ENCODE measurements around the gene ZNF423. TPM values are rescaled to one million over a fixed set of nuclear protein-coding genes. Genes with fewer than 3 reads are reported as not detected.
A peak's percentile ranks its signal among the peaks of the same experiment; 100 is the strongest.

The ZNF423 gene
- total RNA-seq, 4 donors from 2014 or later, result 1.4 to 20.6 (median 4.7) TPM

DNA sequence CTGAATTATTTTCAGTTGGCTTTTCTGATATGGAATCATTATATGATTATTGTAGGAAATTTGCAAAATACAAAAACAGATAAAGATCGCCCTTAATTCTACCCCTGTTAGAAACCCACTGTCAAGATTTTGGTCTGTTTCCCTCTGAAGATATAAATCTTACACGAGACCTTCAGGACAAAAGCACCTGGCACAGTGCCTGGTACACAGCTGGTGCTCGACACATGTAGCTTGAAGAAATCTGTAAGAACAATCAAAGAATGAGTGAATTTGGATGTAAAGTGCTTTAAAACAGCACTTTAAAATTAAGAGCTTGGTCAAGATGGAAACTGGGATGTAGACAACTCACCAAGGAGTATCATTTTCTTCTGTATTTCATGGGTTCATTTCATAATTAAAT, 301.2 kb downstream of the ZNF423 start:
- Histone ChIP-seq H3K4me3 (no peak overlapping the region), H3K36me3 (no peaks in the 10 kb centered on the region), H3K27me3 (no peaks in the 10 kb centered on the region), H3K27ac (no peak overlapping the region), H3K4me1 (no peaks in the 10 kb centered on the region), H3K9me3 (no peaks in the 10 kb centered on the region)
- TF ChIP-seq, protein P1, sequence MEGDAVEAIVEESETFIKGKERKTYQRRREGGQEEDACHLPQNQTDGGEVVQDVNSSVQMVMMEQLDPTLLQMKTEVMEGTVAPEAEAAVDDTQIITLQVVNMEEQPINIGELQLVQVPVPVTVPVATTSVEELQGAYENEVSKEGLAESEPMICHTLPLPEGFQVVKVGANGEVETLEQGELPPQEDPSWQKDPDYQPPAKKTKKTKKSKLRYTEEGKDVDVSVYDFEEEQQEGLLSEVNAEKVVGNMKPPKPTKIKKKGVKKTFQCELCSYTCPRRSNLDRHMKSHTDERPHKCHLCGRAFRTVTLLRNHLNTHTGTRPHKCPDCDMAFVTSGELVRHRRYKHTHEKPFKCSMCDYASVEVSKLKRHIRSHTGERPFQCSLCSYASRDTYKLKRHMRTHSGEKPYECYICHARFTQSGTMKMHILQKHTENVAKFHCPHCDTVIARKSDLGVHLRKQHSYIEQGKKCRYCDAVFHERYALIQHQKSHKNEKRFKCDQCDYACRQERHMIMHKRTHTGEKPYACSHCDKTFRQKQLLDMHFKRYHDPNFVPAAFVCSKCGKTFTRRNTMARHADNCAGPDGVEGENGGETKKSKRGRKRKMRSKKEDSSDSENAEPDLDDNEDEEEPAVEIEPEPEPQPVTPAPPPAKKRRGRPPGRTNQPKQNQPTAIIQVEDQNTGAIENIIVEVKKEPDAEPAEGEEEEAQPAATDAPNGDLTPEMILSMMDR (IDR thresholded peaks at IDR 0.05), result no peak
- TF ChIP-seq POLR2A (IDR thresholded peaks at IDR 0.05), result no peak
- no peak for DNase-seq

DNA sequence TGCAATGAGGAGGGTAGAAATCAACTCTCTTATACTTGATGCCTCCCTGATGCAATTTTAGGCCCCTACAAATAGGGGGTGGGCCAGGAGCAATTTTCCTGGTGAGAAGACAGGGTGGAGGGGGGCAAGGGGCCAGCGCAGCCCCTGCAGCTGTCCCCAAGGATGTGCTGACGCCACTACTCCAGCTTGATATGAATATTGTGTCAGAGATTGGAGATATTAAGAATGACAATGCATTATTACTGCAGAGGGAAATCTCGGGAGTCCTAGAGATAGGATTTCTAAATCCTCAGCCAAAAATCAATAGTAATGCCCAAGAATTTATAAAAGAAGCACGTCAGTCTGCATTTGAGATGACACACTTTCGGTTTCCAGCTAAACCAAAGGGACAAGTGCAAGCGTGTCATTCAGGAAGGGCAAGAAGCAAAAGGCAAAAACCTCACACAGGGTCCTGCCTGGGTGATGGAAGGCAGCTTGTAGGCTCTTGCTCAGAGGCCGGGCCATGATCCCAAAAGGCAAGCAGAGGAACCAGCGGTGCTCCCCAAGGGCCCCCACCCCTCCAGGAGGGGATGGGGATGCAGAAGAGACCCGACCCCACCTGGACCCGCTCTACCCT, 303.5 kb downstream of the ZNF423 start:
- Histone ChIP-seq H3K4me3 (no peak overlapping the region), H3K36me3 (no peaks in the 10 kb centered on the region), H3K27me3 (no peaks in the 10 kb centered on the region), H3K4me1 (no peaks in the 10 kb centered on the region), H3K9me3 (no peaks in the 10 kb centered on the region), H3K27ac (no peak overlapping the region)
- DNase-seq, result no peak
- TF ChIP-seq, protein P1 (IDR thresholded peaks at IDR 0.05), result no peak

DNA sequence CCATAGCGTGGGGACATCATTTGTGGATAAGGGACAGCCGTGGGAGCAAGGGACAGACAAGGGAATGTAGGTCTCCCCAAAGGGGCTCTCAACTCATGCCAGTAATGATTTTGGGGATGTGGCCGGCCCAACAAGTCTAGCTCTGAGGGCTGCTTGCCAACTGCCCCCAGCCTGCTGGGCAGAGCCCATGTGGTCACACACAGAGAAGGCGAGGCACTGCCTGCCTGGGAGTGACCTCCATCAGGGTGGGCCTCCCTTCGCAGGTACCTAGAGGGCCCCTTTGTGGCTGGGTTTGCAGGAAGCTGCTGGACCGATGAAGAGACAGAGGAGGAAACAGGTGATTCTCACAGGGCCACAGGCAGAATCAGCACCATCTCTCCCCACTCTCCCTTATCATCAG, 305.2 kb downstream of the ZNF423 start:
- Histone ChIP-seq H3K4me1 (no peaks in the 10 kb centered on the region), H3K36me3 (no peaks in the 10 kb centered on the region), H3K9me3 (no peaks in the 10 kb centered on the region), H3K27me3 (no peaks in the 10 kb centered on the region), H3K4me3 (no peak overlapping the region), H3K27ac (no peak overlapping the region)
- DNase-seq, result no peak
- TF ChIP-seq, protein P1 (IDR thresholded peaks at IDR 0.05), result no peak
- TF ChIP-seq POLR2A (IDR thresholded peaks at IDR 0.05), result no peak

DNA sequence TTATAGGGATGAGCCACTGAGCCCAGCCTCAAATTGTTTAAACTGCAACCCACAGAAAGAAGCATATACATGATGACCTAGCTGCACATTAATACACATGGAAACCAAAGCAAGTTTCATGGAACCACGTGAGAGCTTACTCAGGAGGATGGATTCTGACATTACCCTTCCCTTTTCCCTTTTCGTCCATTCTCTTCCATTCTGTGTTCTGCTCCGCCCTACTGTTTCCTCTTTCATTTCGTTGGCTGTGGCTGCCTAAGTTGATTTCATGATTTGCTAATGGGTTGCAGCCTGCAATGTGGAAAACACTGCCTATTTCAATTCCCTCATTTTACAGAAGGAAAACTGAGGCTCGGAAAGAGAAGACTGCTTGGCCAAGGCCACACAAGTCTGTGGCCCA, 305.8 kb downstream of the ZNF423 start:
- Histone ChIP-seq H3K36me3 (no peaks in the 10 kb centered on the region), H3K27me3 (no peaks in the 10 kb centered on the region), H3K9me3 (no peaks in the 10 kb centered on the region), H3K4me3 (no peak overlapping the region), H3K4me1 (no peaks in the 10 kb centered on the region), H3K27ac (no peak overlapping the region)
- DNase-seq, result no peak
- no peak for TF ChIP-seq POLR2A (IDR thresholded peaks at IDR 0.05)
- TF ChIP-seq, protein P1 (IDR thresholded peaks at IDR 0.05), result no peak

DNA sequence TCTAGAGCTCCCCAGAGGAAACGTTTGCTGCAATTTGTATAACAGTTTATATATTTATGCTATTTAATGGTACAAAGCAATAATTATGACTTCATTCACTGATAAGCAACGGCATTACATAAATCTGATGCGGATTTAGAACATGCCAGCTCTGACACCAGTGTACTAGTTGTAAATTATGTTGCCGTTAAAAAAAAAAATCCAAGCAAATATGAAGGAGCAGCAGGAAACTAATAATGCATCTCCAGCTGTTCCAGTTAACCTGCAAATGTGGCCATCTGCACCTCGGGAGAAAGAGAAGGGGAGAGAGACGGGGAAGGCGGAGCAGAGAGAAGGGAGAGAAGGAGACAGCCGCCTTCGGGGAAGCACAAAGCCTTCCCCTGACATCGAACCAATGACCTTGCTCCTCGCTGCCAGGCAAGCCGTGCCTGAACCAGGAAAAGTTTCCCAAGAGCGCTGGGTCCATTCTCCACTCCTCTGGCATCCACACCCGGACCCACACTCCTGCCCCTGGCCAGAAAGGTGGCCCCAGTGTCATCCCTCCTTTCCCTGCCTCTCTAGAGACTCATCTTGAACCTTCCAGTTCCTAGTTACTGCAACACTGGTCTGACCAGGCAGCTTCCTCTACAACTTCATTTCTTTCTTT, 307.5 kb downstream of the ZNF423 start:
- H3K9me3 ChIP-seq, result no peaks in the 10 kb centered on the region
- no peaks in the 10 kb centered on the region for H3K4me1 ChIP-seq
- H3K4me3 ChIP-seq, result no peak overlapping the region
- no peak for TF ChIP-seq POLR2A (IDR thresholded peaks at IDR 0.05)
- TF ChIP-seq, protein P1 (IDR thresholded peaks at IDR 0.05), result no peak
- H3K27me3 ChIP-seq, result no peaks in the 10 kb centered on the region
- DNase-seq, result peak in 1 of 3 donors; percentile 16
- no peaks in the 10 kb centered on the region for H3K36me3 ChIP-seq
- H3K27ac ChIP-seq, result no peak overlapping the region

All from Peyer's patch (tissue), 4 donors.